B cell (primary cell): ENCODE measurements around the gene SEMA3E. TPM values are rescaled to one million over a fixed set of nuclear protein-coding genes. Genes with fewer than 3 reads are reported as not detected.

Experiments used
- ATAC-seq: fragments of 200-7000 bp; cut with Tn5 transposase; one replicate; pipeline ENCODE4 v1.10.0; 2021; ENCODE audit warnings: low read depth, mild to moderate bottlenecking, moderate number of reproducible peaks, moderate library complexity
- CTCF ChIA-PET: fragments of 350-600 bp; sonication (Branson Sonifier 250); formaldehyde crosslinking; loops from one replicate; lab custom pipeline; 2021; ENCODE audit warnings: antibody characterized with exemption, inconsistent platforms; lab: Charles Lee
- POLR2A ChIA-PET: fragments of 350-600 bp; sonication (Branson Sonifier 250); formaldehyde crosslinking; loops from one replicate; lab custom pipeline; 2021; ENCODE audit warnings: antibody characterized with exemption; lab: Charles Lee
- DNase-seq: peaks from one replicate; pipeline ENCODE4 v3.0.0; 2013
- H2AFZ ChIP-seq: 2 replicates; pipeline ENCODE4 v1.6.1; 2012; ENCODE audit warnings: mild to moderate bottlenecking, low read depth, low read length; ENCODE audit not compliant: insufficient read depth, poor library complexity, severe bottlenecking
- H3K27ac ChIP-seq, 2 donors: 1 replicate in 1 of 2; 2 replicates in 1 of 2; pipeline ENCODE4 v1.5.1; 2012 to 2013; ENCODE audit warnings: low read length in 2 of 2, mild to moderate bottlenecking in 2 of 2, moderate library complexity in 1 of 2
- H3K27me3 ChIP-seq, 4 experiments: fragments of 200-600 bp in 1 of 4; sonication (generic) in 1 of 4; replicated peaks in 1 of 4; 1 replicate in 2 of 4; 2 replicates in 2 of 4; pipeline versions ENCODE4 v1.6.1 to v1.7.0; 2013 to 2016; ENCODE audit warnings: low read length in 3 of 4, mild to moderate bottlenecking in 2 of 4, mixed read lengths in 1 of 4, moderate library complexity in 1 of 4; ENCODE audit not compliant: insufficient read depth in 4 of 4, control insufficient read depth in 3 of 4; ENCODE audit errors: control extremely low read depth in 1 of 4
- H3K36me3 ChIP-seq, 2 experiments: replicated peaks in 1 of 2; 1 replicate in 1 of 2; 2 replicates in 1 of 2; pipeline versions ENCODE4 v1.6.1 to v1.7.1; 2013; ENCODE audit warnings: low read length in 1 of 2; ENCODE audit not compliant: insufficient read depth in 2 of 2, control insufficient read depth in 1 of 2; ENCODE audit errors: control extremely low read depth in 1 of 2, extremely low read depth in 1 of 2
- H3K4me1 ChIP-seq, 2 donors: fragments of 200-600 bp in 1 of 2; sonication (generic) in 1 of 2; 1 replicate in 1 of 2; 2 replicates in 1 of 2; pipeline versions ENCODE4 v1.5.1 to v1.6.1; 2013 to 2017; ENCODE audit warnings: low read length in 2 of 2; ENCODE audit not compliant: control insufficient read depth in 2 of 2, insufficient read depth in 2 of 2
- H3K4me2 ChIP-seq: replicated peaks from 2 replicates; pipeline ENCODE3; 2012; ENCODE audit warnings: mild to moderate bottlenecking, low read depth, low read length; ENCODE audit not compliant: poor library complexity, severe bottlenecking
- H3K4me3 ChIP-seq, 5 experiments: fragments of 200-600 bp in 1 of 5; sonication (generic) in 1 of 5; 1 replicate in 3 of 5; 2 replicates in 2 of 5; pipeline versions ENCODE4 v1.5.1 to v1.7.0; 2011 to 2016; ENCODE audit warnings: low read length in 4 of 5, mild to moderate bottlenecking in 4 of 5, low read depth in 2 of 5, control low read depth in 1 of 5, moderate library complexity in 1 of 5; ENCODE audit not compliant: insufficient read depth in 1 of 5; ENCODE audit errors: control extremely low read depth in 1 of 5, extremely low read depth in 1 of 5
- H3K79me2 ChIP-seq: fragments of 200-600 bp; sonication (generic); one replicate; pipeline ENCODE4 v1.6.0; 2016; ENCODE audit warnings: low read length; ENCODE audit not compliant: control insufficient read depth, insufficient read depth
- H3K9ac ChIP-seq: fragments of 200-600 bp; sonication (generic); 2 replicates; pipeline ENCODE4 v1.6.1; 2017; ENCODE audit warnings: mild to moderate bottlenecking, low read length, moderate library complexity
- H3K9me3 ChIP-seq, 3 donors: one replicate each; pipeline versions ENCODE4 v1.6.1 to v1.7.1; 2013; ENCODE audit warnings: low read length in 2 of 3; ENCODE audit not compliant: control insufficient read depth in 2 of 3, insufficient read depth in 1 of 3; ENCODE audit errors: control extremely low read depth in 1 of 3
- H4K20me1 ChIP-seq: 2 replicates; pipeline ENCODE4 v1.6.0; 2012; ENCODE audit warnings: mild to moderate bottlenecking, low read length; ENCODE audit not compliant: insufficient read depth, control insufficient read depth, poor library complexity, severe bottlenecking
- H3K27ac Mint-ChIP-seq: one replicate; pipeline ENCODE4 v1.8.0; 2021; ENCODE audit warnings: mixed read lengths
- H3K27me3 Mint-ChIP-seq: one replicate; pipeline ENCODE4 v1.8.0; 2021; ENCODE audit warnings: mixed read lengths
- H3K4me1 Mint-ChIP-seq: one replicate; pipeline ENCODE4 v1.8.0; 2021; ENCODE audit warnings: mixed read lengths
- H3K4me3 Mint-ChIP-seq: one replicate; pipeline ENCODE4 v1.8.0; 2021; ENCODE audit warnings: mixed read lengths
- H3K9me3 Mint-ChIP-seq: one replicate; pipeline ENCODE4 v1.8.0; 2022; ENCODE audit warnings: mixed read lengths; ENCODE audit not compliant: insufficient read depth
- EZH2 ChIP-seq: IDR thresholded peaks from 2 replicates; pipeline ENCODE4 v1.6.1; 2012; ENCODE audit warnings: borderline replicate concordance, low read depth, mild to moderate bottlenecking, moderate library complexity, low read length; ENCODE audit not compliant: insufficient read depth, poor library complexity, severe bottlenecking
- WGBS: methylation state at CpG from one replicate; pipeline ENCODE4 v1.1.5; 2013; ENCODE audit warnings: missing lambda C conversion rate; ENCODE audit not compliant: insufficient coverage; 5-methylcytosine and 5-hydroxymethylcytosine counted together
- intact Hi-C: fragments of 100-400 bp; cut with micrococcal nuclease; formaldehyde crosslinking; loops from one replicate; pipeline ENCODE4 v1.10.0; 2022
- polyA plus RNA-seq: library from polyadenylated mRNA; depleted of rRNA; stranded (reverse); fragments of >200 nt; gene quantifications from 2 replicates; pipeline ENCODE4 v1.2.3, GENCODE V29; 2012
- total RNA-seq, 2 donors: library from RNA; stranded (reverse); fragments of 120-200 nt in 1 of 2; gene quantifications; 1 replicate in 1 of 2; 2 replicates in 1 of 2; pipeline versions ENCODE4 v1.2.3 to v1.2.4, GENCODE V29; 2013 to 2022
- TF ChIP-seq, protein P1 (sequence below): fragments of 200-600 bp; IDR thresholded peaks from one replicate; pipeline ENCODE4 v1.8.0; 2022; ENCODE audit warnings: antibody characterized with exemption, mild to moderate bottlenecking

The SEMA3E gene
- total and polyA plus RNA-seq, 2 donors (not counting 1 experiment from before 2014, with no cell fraction given), result not detected

- H3K36me3 ChIP-seq, result no peaks in the 10 kb centered on the region
- no peaks in the 10 kb centered on the region for H3K79me2 ChIP-seq
- H3K9ac ChIP-seq, result no peak overlapping the region
- no peak for DNase-seq
- H2AFZ ChIP-seq, result no peak overlapping the region
- H3K4me3 Mint-ChIP-seq, result no peak overlapping the region
- no CpG with 5 or more reads among the region's 2 CpGs for WGBS
- H4K20me1 ChIP-seq, result no peaks in the 10 kb centered on the region
- no peaks in the 10 kb centered on the region for H3K4me1 Mint-ChIP-seq
- ATAC-seq, result no peak
- H3K4me2 ChIP-seq, result no peak overlapping the region
- H3K4me3 ChIP-seq, result no peak overlapping the region
- POLR2A ChIA-PET, result no interaction called here
- H3K27ac ChIP-seq, result no peak overlapping the region
- TF ChIP-seq, protein P1, sequence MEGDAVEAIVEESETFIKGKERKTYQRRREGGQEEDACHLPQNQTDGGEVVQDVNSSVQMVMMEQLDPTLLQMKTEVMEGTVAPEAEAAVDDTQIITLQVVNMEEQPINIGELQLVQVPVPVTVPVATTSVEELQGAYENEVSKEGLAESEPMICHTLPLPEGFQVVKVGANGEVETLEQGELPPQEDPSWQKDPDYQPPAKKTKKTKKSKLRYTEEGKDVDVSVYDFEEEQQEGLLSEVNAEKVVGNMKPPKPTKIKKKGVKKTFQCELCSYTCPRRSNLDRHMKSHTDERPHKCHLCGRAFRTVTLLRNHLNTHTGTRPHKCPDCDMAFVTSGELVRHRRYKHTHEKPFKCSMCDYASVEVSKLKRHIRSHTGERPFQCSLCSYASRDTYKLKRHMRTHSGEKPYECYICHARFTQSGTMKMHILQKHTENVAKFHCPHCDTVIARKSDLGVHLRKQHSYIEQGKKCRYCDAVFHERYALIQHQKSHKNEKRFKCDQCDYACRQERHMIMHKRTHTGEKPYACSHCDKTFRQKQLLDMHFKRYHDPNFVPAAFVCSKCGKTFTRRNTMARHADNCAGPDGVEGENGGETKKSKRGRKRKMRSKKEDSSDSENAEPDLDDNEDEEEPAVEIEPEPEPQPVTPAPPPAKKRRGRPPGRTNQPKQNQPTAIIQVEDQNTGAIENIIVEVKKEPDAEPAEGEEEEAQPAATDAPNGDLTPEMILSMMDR, result no peak
- TF ChIP-seq EZH2, result no peak
- no peak overlapping the region for H3K27ac Mint-ChIP-seq
- intact Hi-C loops, result no loop called here
- no peaks in the 10 kb centered on the region for H3K9me3 Mint-ChIP-seq
- no peaks in the 10 kb centered on the region for H3K9me3 ChIP-seq
- no peaks in the 10 kb centered on the region for H3K27me3 ChIP-seq
- CTCF ChIA-PET, result no interaction called here
- no peaks in the 10 kb centered on the region for H3K27me3 Mint-ChIP-seq
- no peaks in the 10 kb centered on the region for H3K4me1 ChIP-seq
Measured at GRCh38 chr7:83486957-83487356, 162.0 kb downstream of the SEMA3E start.

- Histone ChIP-seq H2AFZ (no peak overlapping the region), H3K9ac (no peak overlapping the region), H3K4me1 (no peaks in the 10 kb centered on the region), H3K9me3 (no peaks in the 10 kb centered on the region), H3K4me2 (no peak overlapping the region), H3K36me3 (no peaks in the 10 kb centered on the region), H3K79me2 (no peaks in the 10 kb centered on the region), H4K20me1 (no peaks in the 10 kb centered on the region), H3K4me3 (no peak overlapping the region), H3K27ac (no peak overlapping the region), H3K27me3 (no peaks in the 10 kb centered on the region)
- no peak for TF ChIP-seq EZH2
- TF ChIP-seq, protein P1, result no peak
- Mint-ChIP-seq H3K27me3 (no peaks in the 10 kb centered on the region), H3K4me3 (no peak overlapping the region), H3K9me3 (no peaks in the 10 kb centered on the region), H3K4me1 (no peaks in the 10 kb centered on the region), H3K27ac (no peak overlapping the region)
- WGBS, result 100% methylated on average over 1 of the region's 2 CpGs
- ChIA-PET POLR2A (no interaction called here), CTCF (no interaction called here)
- intact Hi-C loops, result no loop called here
- DNase-seq, result no peak
- ATAC-seq, result no peak
Measured at GRCh38 chr7:83486536-83486935, 162.4 kb downstream of the SEMA3E start.
